ENCODE results near the gene LRCH4.
"Not testable (repeated sequence)": the region's sequence is repeated elsewhere in the genome, so short reads cannot be mapped to it uniquely, and the experiment has no call there.

Gene LRCH4

DNA sequence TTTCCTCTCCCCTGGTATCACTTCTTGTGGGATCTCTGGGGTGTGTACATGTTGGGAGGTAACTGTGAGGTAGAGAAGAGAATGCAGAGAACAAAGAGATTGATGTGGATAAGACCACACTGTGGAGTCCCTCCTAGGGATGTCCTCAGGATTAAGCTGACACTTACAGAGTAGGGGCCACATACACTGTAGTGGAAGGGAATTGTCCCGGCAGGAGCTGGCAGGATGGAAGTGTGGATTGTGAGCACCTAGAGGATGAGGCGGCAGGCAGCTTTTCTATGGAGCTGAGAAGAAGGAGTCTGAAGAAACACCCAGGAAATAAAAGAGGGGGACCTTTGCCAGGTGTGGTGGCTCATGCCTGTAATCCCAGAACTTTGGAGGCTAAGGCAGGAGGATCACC, 33.4 kb downstream of the LRCH4 start:
- no peaks in the 10 kb centered on the region for H3K9me3 ChIP-seq (ENCODE audit: insufficient read depth, low read length)
- H3K9ac ChIP-seq (ENCODE audit: low read length): no peak overlapping the region
- no peaks in the 10 kb centered on the region for H3K9me2 ChIP-seq (replicated peaks; ENCODE audit: insufficient read depth, low read length)
- no peaks in the 10 kb centered on the region for H4K20me1 ChIP-seq (ENCODE audit: low read depth, low read length)
- H3K4me2 ChIP-seq (ENCODE audit: low read depth, low read length, poor library complexity, severe bottlenecking): no peak overlapping the region
- H3K27ac ChIP-seq (ENCODE audit: low read depth, low read length): no peak overlapping the region
- no peaks in the 10 kb centered on the region for H3K36me3 ChIP-seq (ENCODE audit: low read length)
- no peaks in the 10 kb centered on the region for H3K79me2 ChIP-seq (ENCODE audit: insufficient read depth, low read length)
- H3K4me3 ChIP-seq (ENCODE audit: insufficient read depth, low read length, poor library complexity, severe bottlenecking): no peak overlapping the region
- no peak for TF ChIP-seq EZH2phosphoT487 (conservative IDR thresholded peaks at IDR 0.05; ENCODE audit: low read length)
- TF ChIP-seq, protein P1, sequence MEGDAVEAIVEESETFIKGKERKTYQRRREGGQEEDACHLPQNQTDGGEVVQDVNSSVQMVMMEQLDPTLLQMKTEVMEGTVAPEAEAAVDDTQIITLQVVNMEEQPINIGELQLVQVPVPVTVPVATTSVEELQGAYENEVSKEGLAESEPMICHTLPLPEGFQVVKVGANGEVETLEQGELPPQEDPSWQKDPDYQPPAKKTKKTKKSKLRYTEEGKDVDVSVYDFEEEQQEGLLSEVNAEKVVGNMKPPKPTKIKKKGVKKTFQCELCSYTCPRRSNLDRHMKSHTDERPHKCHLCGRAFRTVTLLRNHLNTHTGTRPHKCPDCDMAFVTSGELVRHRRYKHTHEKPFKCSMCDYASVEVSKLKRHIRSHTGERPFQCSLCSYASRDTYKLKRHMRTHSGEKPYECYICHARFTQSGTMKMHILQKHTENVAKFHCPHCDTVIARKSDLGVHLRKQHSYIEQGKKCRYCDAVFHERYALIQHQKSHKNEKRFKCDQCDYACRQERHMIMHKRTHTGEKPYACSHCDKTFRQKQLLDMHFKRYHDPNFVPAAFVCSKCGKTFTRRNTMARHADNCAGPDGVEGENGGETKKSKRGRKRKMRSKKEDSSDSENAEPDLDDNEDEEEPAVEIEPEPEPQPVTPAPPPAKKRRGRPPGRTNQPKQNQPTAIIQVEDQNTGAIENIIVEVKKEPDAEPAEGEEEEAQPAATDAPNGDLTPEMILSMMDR (IDR thresholded peaks at IDR 0.05; ENCODE audit: insufficient read depth, low read length, poor library complexity, severe bottlenecking): no peak
- H3F3A ChIP-seq (ENCODE audit: insufficient read depth): 0 out of 2 replicates have a peak, but pooled peaks cover 4% of the 10 kb centered on the region
- no peaks in the 10 kb centered on the region for H3K27me3 ChIP-seq (ENCODE audit: low read length)
- no peak overlapping the region for H2AFZ ChIP-seq (ENCODE audit: low read depth, low read length, severe bottlenecking)

- not testable (repeated sequence) for H3K4me3 ChIP-seq (ENCODE audit: insufficient read depth, low read length, poor library complexity, severe bottlenecking); H3K36me3 ChIP-seq (ENCODE audit: low read length); H3K9ac ChIP-seq (ENCODE audit: low read length); H3K4me2 ChIP-seq (ENCODE audit: low read depth, low read length, poor library complexity, severe bottlenecking); H3F3A ChIP-seq (ENCODE audit: insufficient read depth); H3K9me3 ChIP-seq (ENCODE audit: insufficient read depth, low read length); H4K20me1 ChIP-seq (ENCODE audit: low read depth, low read length); H3K79me2 ChIP-seq (ENCODE audit: insufficient read depth, low read length); H3K27me3 ChIP-seq (ENCODE audit: low read length); H3K27ac ChIP-seq (ENCODE audit: low read depth, low read length); H3K9me2 ChIP-seq (replicated peaks; ENCODE audit: insufficient read depth, low read length); H2AFZ ChIP-seq (ENCODE audit: low read depth, low read length, severe bottlenecking)
Measured at GRCh38 chr7:100548446-100548845, 37.5 kb downstream of the LRCH4 start.

GRCh38 chr7:100547872-100548271, 38.1 kb downstream of the LRCH4 start:
- 0 out of 2 replicates have a peak, but pooled peaks cover 4% of the 10 kb centered on the region for H3F3A ChIP-seq (ENCODE audit: insufficient read depth)
- no peak overlapping the region for H3K4me3 ChIP-seq (ENCODE audit: insufficient read depth, low read length, poor library complexity, severe bottlenecking)
- no peak overlapping the region for H3K4me2 ChIP-seq (ENCODE audit: low read depth, low read length, poor library complexity, severe bottlenecking)
- no peak overlapping the region for H3K9ac ChIP-seq (ENCODE audit: low read length)
- no peak overlapping the region for H2AFZ ChIP-seq (ENCODE audit: low read depth, low read length, severe bottlenecking)
- H3K36me3 ChIP-seq (ENCODE audit: low read length): no peaks in the 10 kb centered on the region
- H3K9me2 ChIP-seq (replicated peaks; ENCODE audit: insufficient read depth, low read length): no peaks in the 10 kb centered on the region
- H4K20me1 ChIP-seq (ENCODE audit: low read depth, low read length): no peaks in the 10 kb centered on the region
- H3K27ac ChIP-seq (ENCODE audit: low read depth, low read length): no peak overlapping the region
- H3K79me2 ChIP-seq (ENCODE audit: insufficient read depth, low read length): no peaks in the 10 kb centered on the region
- TF ChIP-seq EZH2phosphoT487 (conservative IDR thresholded peaks at IDR 0.05; ENCODE audit: low read length): no peak
- TF ChIP-seq, protein P1 (IDR thresholded peaks at IDR 0.05; ENCODE audit: insufficient read depth, low read length, poor library complexity, severe bottlenecking): no peak
- H3K9me3 ChIP-seq (ENCODE audit: insufficient read depth, low read length): no peaks in the 10 kb centered on the region
- no peaks in the 10 kb centered on the region for H3K27me3 ChIP-seq (ENCODE audit: low read length)

DNA sequence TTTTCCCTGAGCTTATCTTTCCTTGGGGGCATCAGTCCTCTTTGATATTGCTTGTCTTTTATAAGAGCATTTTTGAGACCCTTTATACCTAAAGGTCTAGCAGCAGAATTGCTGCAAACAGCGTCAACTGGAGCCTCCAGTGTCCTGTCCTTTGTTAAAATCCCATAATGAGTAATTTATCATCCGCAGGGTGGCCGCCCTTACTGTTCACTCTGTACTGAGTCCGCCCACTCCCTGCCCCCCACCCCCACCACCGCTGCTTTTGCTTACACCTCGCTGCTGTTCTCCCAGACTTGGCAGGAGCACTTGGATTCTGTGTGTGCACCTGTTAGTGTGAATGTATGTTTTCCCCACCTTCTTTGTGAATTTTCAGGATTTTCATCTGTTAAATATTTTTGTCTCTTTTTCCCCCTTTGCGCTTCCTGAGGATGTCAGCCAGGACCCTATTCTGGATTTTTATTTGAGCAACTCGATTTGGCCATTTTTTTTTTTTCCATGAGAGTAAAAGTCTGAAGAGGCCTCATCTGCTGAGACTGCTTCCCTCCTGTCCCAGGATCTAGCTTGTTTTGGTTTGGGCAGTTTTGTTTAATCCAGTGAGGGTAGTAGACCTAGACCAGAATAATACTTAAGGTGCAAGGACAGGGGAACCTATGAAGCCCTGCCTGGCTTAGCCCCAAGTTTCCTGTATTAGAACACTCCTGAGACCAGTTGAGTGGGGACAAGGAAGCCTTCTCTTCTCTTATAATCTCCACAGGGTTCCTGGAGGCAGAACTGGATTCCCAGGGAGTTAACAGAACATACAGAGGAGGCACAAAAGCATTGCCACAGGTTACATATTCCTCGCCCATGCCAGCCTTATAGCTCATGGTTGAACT, 38.8 kb downstream of the LRCH4 start:
- no peak overlapping the region for H3K9ac ChIP-seq (ENCODE audit: low read length)
- 0 out of 2 replicates have a peak, but pooled peaks cover 4% of the 10 kb centered on the region for H3F3A ChIP-seq (ENCODE audit: insufficient read depth)
- H4K20me1 ChIP-seq (ENCODE audit: low read depth, low read length): no peaks in the 10 kb centered on the region
- no peaks in the 10 kb centered on the region for H3K27me3 ChIP-seq (ENCODE audit: low read length)
- no peak overlapping the region for H3K4me3 ChIP-seq (ENCODE audit: insufficient read depth, low read length, poor library complexity, severe bottlenecking)
- no peak overlapping the region for H3K27ac ChIP-seq (ENCODE audit: low read depth, low read length)
- no peak overlapping the region for H2AFZ ChIP-seq (ENCODE audit: low read depth, low read length, severe bottlenecking)
- H3K4me2 ChIP-seq (ENCODE audit: low read depth, low read length, poor library complexity, severe bottlenecking): no peak overlapping the region
- no peaks in the 10 kb centered on the region for H3K36me3 ChIP-seq (ENCODE audit: low read length)
- no peaks in the 10 kb centered on the region for H3K9me2 ChIP-seq (replicated peaks; ENCODE audit: insufficient read depth, low read length)
- H3K79me2 ChIP-seq (ENCODE audit: insufficient read depth, low read length): no peaks in the 10 kb centered on the region
- H3K9me3 ChIP-seq (ENCODE audit: insufficient read depth, low read length): no peaks in the 10 kb centered on the region
- TF ChIP-seq, protein P1 (IDR thresholded peaks at IDR 0.05; ENCODE audit: insufficient read depth, low read length, poor library complexity, severe bottlenecking): no peak
- no peak for TF ChIP-seq EZH2phosphoT487 (conservative IDR thresholded peaks at IDR 0.05; ENCODE audit: low read length)

Measured in SU-DHL-6 (cell line).